ENCODE data around the gene F10. TPM values are rescaled to one million over a fixed set of nuclear protein-coding genes. Genes with fewer than 3 reads are reported as not detected.

The F10 gene
- total and polyA plus RNA-seq, 2 donors (not counting 3 experiments of a cell fraction or from before 2014, with no cell fraction given), result 0.25 TPM; not detected in 1

DNA sequence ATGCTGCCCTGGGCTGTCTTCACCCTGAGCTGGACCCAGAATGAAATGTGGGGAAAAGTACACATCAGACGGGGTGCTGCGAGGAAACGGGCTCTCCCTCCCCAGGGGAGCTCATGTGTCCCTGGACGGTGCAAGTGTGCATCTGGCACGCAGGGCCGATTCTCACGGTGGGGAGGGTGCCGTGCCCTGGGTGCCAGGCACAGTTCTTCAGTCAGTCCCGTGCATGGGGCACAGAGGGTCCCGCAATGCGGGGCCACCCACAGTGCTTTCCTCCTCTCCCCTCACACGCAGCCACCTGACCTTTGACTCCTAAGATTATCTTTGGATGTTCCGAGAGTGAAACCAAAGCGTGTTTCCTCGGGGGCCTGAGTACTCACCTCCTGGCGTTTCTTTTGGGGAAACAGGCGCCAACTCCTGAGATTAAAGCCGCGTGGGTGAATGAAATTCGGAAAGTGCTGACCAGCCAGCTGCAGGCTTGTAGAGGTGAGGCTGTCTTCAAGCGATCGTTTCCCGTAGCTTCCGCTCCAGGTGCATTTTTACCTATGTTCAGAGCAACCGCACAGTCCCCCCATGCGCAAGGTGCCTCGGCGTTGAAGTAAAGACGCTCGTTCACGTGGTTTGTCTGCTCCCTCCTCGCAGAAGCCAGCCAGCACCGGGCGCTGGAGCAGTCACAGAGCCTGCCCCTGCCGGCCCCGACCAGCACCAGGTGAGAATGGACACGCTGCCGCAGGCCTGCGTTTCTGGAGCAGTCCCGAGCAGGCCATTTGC lies 34.5 kb upstream of the F10 start:
- intact Hi-C loops (cut with micrococcal nuclease), result no loop called here
- Histone ChIP-seq H3K4me2 (ENCODE audit: insufficient read depth, low read length) (no peak overlapping the region), H3K9ac (replicated peaks; ENCODE audit: extremely low read depth, insufficient read depth, low read length) (no peak overlapping the region), H2AFZ (ENCODE audit: low read depth, low read length) (no peak overlapping the region), H3K9me1 (replicated peaks; ENCODE audit: control insufficient read depth, extremely low read depth, insufficient read depth, low read length) (no peaks in the 10 kb centered on the region), H3K79me2 (ENCODE audit: control insufficient read depth, insufficient read depth, low read length) (no peaks in the 10 kb centered on the region), H4K20me1 (replicated peaks; ENCODE audit: control insufficient read depth, extremely low read depth, insufficient read depth, low read length) (no peaks in the 10 kb centered on the region), H3K27ac (ENCODE audit: insufficient read depth, low read depth, low read length) (no peak overlapping the region), H3K36me3 (ENCODE audit: control insufficient read depth in 2 of 2, extremely low read depth in 1 of 2, insufficient read depth in 2 of 2, low read length in 2 of 2) (no peaks in the 10 kb centered on the region), H3K4me3 (replicated peaks in 1 of 3; ENCODE audit: insufficient read depth in 1 of 3, low read depth in 1 of 3, low read length in 3 of 3) (no peak overlapping the region), H3K27me3 (ENCODE audit: control insufficient read depth in 2 of 2, insufficient read depth in 2 of 2, low read length in 2 of 2) (no peaks in the 10 kb centered on the region), H3K9me3 (replicated peaks; ENCODE audit: control insufficient read depth, insufficient read depth, low read length) (no peaks in the 10 kb centered on the region), H3K4me1 (ENCODE audit: control insufficient read depth, extremely low read depth, insufficient read depth, low read length) (no peaks in the 10 kb centered on the region)
- no peak for TF ChIP-seq GATA2 (IDR thresholded peaks at IDR 0.05; ENCODE audit: insufficient read depth, insufficient read length, low read depth, low read length)
- no peak for TF ChIP-seq POLR2A (IDR thresholded peaks at IDR 0.05; ENCODE audit: low read depth, low read length)
- TF ChIP-seq, protein P1, sequence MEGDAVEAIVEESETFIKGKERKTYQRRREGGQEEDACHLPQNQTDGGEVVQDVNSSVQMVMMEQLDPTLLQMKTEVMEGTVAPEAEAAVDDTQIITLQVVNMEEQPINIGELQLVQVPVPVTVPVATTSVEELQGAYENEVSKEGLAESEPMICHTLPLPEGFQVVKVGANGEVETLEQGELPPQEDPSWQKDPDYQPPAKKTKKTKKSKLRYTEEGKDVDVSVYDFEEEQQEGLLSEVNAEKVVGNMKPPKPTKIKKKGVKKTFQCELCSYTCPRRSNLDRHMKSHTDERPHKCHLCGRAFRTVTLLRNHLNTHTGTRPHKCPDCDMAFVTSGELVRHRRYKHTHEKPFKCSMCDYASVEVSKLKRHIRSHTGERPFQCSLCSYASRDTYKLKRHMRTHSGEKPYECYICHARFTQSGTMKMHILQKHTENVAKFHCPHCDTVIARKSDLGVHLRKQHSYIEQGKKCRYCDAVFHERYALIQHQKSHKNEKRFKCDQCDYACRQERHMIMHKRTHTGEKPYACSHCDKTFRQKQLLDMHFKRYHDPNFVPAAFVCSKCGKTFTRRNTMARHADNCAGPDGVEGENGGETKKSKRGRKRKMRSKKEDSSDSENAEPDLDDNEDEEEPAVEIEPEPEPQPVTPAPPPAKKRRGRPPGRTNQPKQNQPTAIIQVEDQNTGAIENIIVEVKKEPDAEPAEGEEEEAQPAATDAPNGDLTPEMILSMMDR (IDR thresholded peaks at IDR 0.05; ENCODE audit: extremely low read depth in 1 of 2, insufficient read depth in 1 of 2, low read depth in 1 of 2, low read length in 2 of 2), result no peak
- TF ChIP-seq, protein P2, sequence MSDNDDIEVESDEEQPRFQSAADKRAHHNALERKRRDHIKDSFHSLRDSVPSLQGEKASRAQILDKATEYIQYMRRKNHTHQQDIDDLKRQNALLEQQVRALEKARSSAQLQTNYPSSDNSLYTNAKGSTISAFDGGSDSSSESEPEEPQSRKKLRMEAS (IDR thresholded peaks at IDR 0.05; ENCODE audit: insufficient read depth, insufficient read length), result no peak
- TF ChIP-seq FOS (IDR thresholded peaks at IDR 0.05; ENCODE audit: borderline replicate concordance, insufficient read depth, low read length), result no peak
- no peak for TF ChIP-seq POLR2AphosphoS5 (IDR thresholded peaks at IDR 0.05; ENCODE audit: insufficient read depth, low read depth, low read length)
- no peak for TF ChIP-seq JUN (IDR thresholded peaks at IDR 0.05; ENCODE audit: borderline replicate concordance, insufficient read depth, insufficient read length, low read depth)
- no peak for TF ChIP-seq EZH2 (IDR thresholded peaks at IDR 0.05; ENCODE audit: borderline replicate concordance, low read depth, low read length, severe bottlenecking)
- TF ChIP-seq MYC (IDR thresholded peaks at IDR 0.05; ENCODE audit: low read depth, low read length), result no peak
- CTCF ChIA-PET, result interaction anchor here (1.0 kb wide), 1 partner anchor 306 kb away, joined by 3 read pairs; no protein-coding TSS in a partner anchor
- POLR2A ChIA-PET, result no interaction called here
- DNase-seq (ENCODE audit: low read depth, low spot score) (no peak), FAIRE-seq (no peak)
- no TSS peak for BruUV-seq (replicated peaks)
- dilution Hi-C loops (cut with MboI; ENCODE audit: extremely low pct_ligation_motif_present, low sequenced_read_pairs), result no loop called here

Data from endothelial cell of umbilical vein (primary cell).